GM18498 (cell line): ENCODE data around the gene GPR156.
"Not testable (repeated sequence)": the region's sequence is repeated elsewhere in the genome, so short reads cannot be mapped to it uniquely, and the experiment has no call there.

Source experiments
- ATAC-seq: cut with Tn5 transposase; IDR thresholded peaks from one replicate; pipeline ENCODE4 v1.9.1; 2021; ENCODE audit warnings: mild to moderate bottlenecking, moderate library complexity; ENCODE audit not compliant: unreplicated experiment

Gene GPR156

GRCh38 chr3:120284747-120285507 is at the start of gene GPR156:
GPR156 (minus strand) TSS chr3:120285222; CDS start chr3:120244098, 41,124 bp downstream.
- no peak for ATAC-seq

GRCh38 chr3:120332646-120333045 is 47.6 kb upstream of the GPR156 start:
- no peak for ATAC-seq

- no peak for ATAC-seq
These were observed 46.1 kb upstream of the GPR156 start for GRCh38 chr3:120331076-120331475.

GRCh38 chr3:120326784-120327183 is 41.8 kb upstream of the GPR156 start:
- no peak for ATAC-seq

DNA sequence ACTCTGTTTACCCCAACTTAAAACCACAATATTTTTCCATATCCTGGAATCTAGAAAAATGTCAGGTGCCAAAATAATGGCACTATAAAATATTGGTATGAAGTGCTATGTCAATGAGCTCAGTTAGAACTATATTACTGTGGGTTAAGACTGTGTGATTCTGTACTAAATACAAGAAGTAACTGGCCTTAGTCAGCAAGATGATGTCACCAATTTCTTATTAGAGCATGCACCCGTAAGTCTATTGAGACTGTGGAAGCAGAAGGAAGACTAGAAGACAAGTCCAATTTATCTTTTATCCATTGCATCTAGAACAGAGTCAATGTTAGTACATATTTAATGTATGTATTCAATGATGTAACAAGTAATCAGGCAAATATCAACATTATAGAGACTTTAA is 39.2 kb upstream of the GPR156 start:
- no peak for ATAC-seq

DNA sequence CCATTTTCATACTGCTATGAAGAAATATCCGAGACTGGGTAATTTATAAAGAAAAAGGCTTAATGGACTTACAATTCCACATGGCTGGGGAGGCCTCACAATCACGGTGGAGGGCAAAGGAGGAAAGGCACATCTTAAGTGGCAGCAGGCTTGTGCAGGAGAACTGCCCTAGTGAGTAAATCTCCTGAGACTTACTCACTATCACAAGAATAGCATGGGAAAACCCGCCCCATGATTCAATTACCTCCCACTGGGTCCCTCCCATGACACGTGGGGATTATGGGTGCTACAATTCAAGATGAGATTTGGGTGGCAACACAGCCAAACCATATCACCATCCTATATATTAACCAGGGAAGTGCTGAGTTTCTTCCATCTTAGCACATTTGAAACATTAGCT is 38.7 kb upstream of the GPR156 start:
- ATAC-seq = not testable (repeated sequence)

- no peak for ATAC-seq
These were observed 27.1 kb upstream of the GPR156 start for GRCh38 chr3:120311863-120312794.

- ATAC-seq = no peak
These were observed 21.8 kb upstream of the GPR156 start for GRCh38 chr3:120306519-120307455.

GRCh38 chr3:120304616-120305015 is 19.6 kb upstream of the GPR156 start:
- no peak for ATAC-seq

DNA sequence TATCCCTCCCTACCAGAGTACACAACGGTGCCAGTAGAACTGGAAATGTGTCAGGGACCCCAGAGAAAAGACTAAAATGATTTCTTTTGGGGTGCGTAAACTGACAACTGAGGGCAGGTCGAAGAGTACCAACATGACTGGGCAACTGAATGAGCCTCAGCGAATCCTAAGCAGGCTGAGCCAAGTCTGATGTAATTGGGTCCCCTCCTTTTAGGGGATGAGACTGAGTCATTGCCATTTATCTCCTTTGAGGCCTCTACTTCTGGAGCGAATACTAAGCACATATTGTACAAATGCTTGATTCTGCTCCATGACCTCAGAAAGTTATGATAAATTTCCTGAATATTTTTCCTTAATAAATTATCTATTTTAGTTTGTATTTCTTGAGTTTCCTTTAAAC is 17.3 kb upstream of the GPR156 start:
- no peak for ATAC-seq

DNA sequence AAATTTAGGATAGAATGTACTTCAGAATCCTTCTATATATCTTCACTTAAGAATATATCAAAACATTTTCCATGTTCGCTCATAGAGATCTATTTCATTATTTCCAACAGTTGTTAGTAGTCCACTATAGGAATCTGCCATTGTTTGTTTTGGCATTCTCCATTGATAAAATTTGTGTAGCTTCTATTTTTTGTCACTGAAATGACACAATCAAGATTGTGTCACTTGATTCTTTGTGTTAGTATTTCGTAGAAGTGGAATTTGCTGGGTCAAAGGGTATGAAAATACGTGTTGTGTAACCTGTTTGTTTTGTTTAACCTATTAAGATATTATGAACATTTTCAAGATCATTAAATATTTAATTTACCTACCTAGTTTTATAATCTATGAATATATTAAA is 15.9 kb upstream of the GPR156 start:
- ATAC-seq = no peak

DNA sequence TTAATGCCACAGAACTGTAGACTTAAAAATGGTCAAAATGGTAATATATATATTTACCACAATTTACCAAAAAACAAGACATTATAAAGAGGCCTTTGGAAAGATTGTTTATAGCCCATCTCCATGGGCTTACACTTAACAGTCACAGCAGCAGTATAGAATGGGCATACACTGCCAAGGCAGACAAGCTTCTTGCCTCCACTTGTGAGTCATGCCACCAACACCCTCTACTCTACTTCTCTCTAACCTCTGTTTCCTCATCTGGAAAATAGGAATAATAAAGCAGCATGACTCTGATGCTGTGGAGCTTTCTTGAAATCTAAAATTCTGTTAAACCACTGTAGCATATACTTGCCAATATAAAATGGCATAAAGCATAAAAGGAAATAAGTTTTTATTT is 14.4 kb upstream of the GPR156 start:
- ATAC-seq = no peak

- no peak for ATAC-seq
These were observed 14.0 kb upstream of the GPR156 start for GRCh38 chr3:120298996-120299395.

GRCh38 chr3:120291552-120291951 is 6.5 kb upstream of the GPR156 start:
- ATAC-seq = not testable (repeated sequence)

DNA sequence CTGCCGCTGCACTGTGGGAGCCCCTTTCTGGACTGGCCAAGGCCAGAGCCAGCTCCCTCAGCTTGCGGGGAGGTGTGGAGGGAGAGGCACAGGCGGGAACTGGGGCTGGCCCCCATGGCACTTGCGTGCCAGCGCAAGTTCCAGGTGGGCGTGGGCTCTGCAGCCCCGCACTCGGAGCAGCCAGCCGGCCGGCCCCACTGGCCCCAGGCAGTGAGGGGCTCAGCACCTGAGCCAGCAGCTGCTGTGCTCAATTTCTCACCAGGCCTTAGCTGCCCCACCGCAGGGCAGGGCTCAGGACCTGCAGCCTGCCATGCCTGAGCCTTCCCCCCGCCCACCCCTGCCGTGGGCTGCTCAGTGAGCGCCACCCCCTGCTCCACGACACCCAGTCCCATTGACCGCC is 4.6 kb upstream of the GPR156 start:
- no peak for ATAC-seq

DNA sequence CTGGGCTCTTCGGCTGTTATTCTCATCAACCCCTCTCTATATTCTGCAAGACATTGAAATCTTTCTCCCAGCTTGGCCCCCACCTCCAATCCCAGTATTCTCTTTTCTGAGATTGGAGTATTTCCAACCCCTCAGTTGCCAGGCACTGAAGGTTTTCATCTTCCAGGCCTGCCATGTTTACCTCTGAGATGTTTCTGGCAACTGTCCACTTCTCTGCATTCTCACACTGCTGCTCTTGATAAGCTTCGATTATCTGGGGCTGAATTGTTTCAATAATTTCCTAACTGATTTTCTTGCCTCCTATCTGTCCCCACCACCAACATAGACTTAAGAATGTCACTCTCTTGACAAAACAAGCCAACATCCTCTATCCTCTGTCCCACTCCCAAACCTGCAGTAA is 1.4 kb upstream of the GPR156 start:
- no peak for ATAC-seq

DNA sequence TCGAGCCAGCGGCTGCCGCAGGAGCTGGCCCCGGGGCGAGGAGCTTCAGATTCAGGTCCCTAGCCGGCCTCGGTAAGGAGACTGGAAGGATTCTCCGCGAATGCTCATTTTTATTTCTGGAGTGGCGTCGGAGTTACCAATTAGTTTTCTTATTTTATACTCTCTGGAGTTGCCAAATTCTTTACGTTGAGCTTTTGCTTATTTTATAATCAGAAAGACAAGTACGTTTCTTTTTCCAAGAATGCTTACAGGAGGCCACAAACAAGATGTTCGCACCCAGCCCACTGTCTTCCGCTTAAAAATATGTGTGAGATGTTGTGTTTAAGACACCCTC is 453 bp upstream of the GPR156 start:
- no peak for ATAC-seq

- ATAC-seq = no peak
These were observed 3.8 kb downstream of the GPR156 start for GRCh38 chr3:120281261-120281660.

DNA sequence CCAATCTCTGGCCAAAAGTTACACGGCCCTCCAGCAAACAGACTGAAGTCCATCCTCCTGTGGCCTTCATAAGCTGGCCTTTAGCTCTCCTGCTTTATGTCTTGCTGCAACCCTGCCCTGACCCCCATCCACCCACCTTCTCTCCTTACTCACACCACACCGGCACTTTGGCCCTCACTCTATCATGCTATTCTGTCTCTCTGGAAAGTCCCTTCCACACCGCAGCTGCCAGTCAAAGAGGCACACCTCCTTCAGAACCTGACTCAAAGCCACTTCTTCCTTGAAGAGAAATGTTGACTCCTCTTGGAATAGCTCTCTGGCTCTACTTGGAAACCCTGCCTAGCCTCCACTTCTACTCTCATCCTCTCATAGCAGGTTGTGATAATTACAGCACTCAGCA is 4.5 kb downstream of the GPR156 start:
- ATAC-seq = no peak

DNA sequence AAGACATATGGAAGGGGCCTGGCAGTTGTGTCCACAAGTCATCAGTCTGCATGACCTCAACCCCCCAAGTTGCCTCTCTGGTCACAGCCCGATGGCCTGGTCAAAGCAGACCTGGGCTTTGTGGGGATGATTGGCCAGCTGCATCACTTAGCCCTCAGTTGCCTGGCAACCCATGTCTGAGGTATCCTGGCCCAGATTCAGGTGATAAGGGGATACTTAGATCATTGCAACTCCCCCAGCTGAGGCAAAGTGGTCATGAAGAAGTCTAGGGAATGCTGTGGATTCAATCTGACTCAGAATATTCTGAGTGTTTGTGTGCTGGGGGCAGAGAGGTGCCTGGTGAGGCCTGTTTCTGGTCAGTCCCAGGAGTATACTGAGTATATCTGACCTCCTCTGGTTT is 5.0 kb downstream of the GPR156 start:
- ATAC-seq = no peak

DNA sequence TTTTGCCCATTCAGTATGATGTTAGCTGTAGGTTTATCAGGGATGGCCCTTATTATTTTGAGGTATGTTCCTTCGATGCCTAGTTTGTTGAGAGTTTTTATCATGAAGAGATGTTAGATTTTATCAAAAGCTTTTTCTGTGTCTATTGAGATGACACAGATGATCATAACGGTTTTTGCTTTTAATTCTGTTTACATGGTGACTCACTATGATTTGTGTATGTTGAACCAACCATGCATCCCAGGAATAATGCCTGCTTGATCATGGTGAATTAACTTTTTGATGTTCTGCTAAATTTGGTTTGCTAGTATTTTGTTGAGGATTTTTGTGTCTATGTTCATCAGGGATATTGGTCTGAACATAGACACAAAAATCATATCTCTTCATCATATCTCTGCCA is 8.3 kb downstream of the GPR156 start:
- ATAC-seq = no peak
